ENCODE measurements around the gene PHACTR3. TPM values are rescaled to one million over a fixed set of nuclear protein-coding genes. Genes with fewer than 3 reads are reported as not detected.

PHACTR3 gene
- total and polyA plus RNA-seq, 2 donors = 2.9 to 35.8 TPM

GRCh38 chr20:59564171-59564570, 40.2 kb upstream of the PHACTR3 start:
- 88% methylated on average over 12 of the region's 12 CpGs for WGBS
- no peak for DNase-seq (ENCODE audit: low read depth in 6 of 9, low spot score in 9 of 9)
- no peaks in the 10 kb centered on the region for H3K36me3 ChIP-seq (ENCODE audit: control insufficient read depth in 2 of 2, insufficient read depth in 2 of 2, low read length in 1 of 2)
- H3K9me3 ChIP-seq (ENCODE audit: control insufficient read depth in 2 of 2, insufficient read depth in 1 of 2, low read length in 1 of 2) = no peaks in the 10 kb centered on the region
- peaks cover 4 to 9% of the 10 kb centered on the region in 2 donors for H3K27me3 ChIP-seq (ENCODE audit: control insufficient read depth in 2 of 2, insufficient read depth in 1 of 2, low read length in 1 of 2)
- no peak overlapping the region for H3K27ac ChIP-seq (ENCODE audit: low read depth in 1 of 2, low read length in 1 of 2)
- H3K4me1 ChIP-seq (ENCODE audit: control insufficient read depth in 2 of 2, insufficient read depth in 2 of 2, low read length in 2 of 2) = no peaks in the 10 kb centered on the region
- no peak overlapping the region for H3K4me3 ChIP-seq (ENCODE audit: low read length in 2 of 2)

DNA sequence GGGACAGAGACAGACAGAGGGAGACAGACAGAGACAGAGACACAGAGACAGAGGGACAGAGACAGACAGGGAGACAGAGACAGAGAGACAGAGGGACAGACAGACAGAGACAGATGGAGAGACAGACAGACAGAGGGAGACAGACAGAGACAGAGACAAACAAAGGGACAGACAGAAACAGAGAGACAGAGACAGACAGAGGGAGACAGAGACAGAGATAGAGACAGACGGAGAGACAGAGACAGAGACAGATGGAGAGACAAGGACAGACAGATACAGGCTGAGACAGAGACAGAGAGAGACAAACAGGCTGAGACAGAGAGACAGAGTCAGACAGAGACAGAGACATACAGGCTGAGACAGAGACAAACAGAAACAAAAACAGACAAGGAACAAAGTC, 39.4 kb upstream of the PHACTR3 start:
- H3K27me3 ChIP-seq (ENCODE audit: control insufficient read depth in 2 of 2, insufficient read depth in 1 of 2, low read length in 1 of 2) = peaks cover 4 to 9% of the 10 kb centered on the region in 2 donors
- no peaks in the 10 kb centered on the region for H3K36me3 ChIP-seq (ENCODE audit: control insufficient read depth in 2 of 2, insufficient read depth in 2 of 2, low read length in 1 of 2)
- no peaks in the 10 kb centered on the region for H3K9me3 ChIP-seq (ENCODE audit: control insufficient read depth in 2 of 2, insufficient read depth in 1 of 2, low read length in 1 of 2)
- H3K4me3 ChIP-seq (ENCODE audit: low read length in 2 of 2) = no peak overlapping the region
- no peaks in the 10 kb centered on the region for H3K4me1 ChIP-seq (ENCODE audit: control insufficient read depth in 2 of 2, insufficient read depth in 2 of 2, low read length in 2 of 2)
- WGBS = 92% methylated on average over 1 of the region's 1 CpG
- DNase-seq (ENCODE audit: low read depth in 6 of 9, low spot score in 9 of 9) = no peak
- no peak overlapping the region for H3K27ac ChIP-seq (ENCODE audit: low read depth in 1 of 2, low read length in 1 of 2)

GRCh38 chr20:59565768-59566461, 38.4 kb upstream of the PHACTR3 start:
- Histone ChIP-seq H3K27ac (ENCODE audit: low read depth in 1 of 2, low read length in 1 of 2) (no peak overlapping the region), H3K9me3 (ENCODE audit: control insufficient read depth in 2 of 2, insufficient read depth in 1 of 2, low read length in 1 of 2) (no peaks in the 10 kb centered on the region), H3K4me1 (ENCODE audit: control insufficient read depth in 2 of 2, insufficient read depth in 2 of 2, low read length in 2 of 2) (peaks cover under 1 to 2% of the 10 kb centered on the region in 2 donors), H3K36me3 (ENCODE audit: control insufficient read depth in 2 of 2, insufficient read depth in 2 of 2, low read length in 1 of 2) (no peaks in the 10 kb centered on the region), H3K4me3 (ENCODE audit: low read length in 2 of 2) (no peak overlapping the region), H3K27me3 (ENCODE audit: control insufficient read depth in 2 of 2, insufficient read depth in 1 of 2, low read length in 1 of 2) (peaks cover 4 to 9% of the 10 kb centered on the region in 2 donors)
- DNase-seq (ENCODE audit: low read depth in 6 of 9, low spot score in 9 of 9) = no peak
- 85% methylated on average over 11 of the region's 11 CpGs for WGBS

DNA sequence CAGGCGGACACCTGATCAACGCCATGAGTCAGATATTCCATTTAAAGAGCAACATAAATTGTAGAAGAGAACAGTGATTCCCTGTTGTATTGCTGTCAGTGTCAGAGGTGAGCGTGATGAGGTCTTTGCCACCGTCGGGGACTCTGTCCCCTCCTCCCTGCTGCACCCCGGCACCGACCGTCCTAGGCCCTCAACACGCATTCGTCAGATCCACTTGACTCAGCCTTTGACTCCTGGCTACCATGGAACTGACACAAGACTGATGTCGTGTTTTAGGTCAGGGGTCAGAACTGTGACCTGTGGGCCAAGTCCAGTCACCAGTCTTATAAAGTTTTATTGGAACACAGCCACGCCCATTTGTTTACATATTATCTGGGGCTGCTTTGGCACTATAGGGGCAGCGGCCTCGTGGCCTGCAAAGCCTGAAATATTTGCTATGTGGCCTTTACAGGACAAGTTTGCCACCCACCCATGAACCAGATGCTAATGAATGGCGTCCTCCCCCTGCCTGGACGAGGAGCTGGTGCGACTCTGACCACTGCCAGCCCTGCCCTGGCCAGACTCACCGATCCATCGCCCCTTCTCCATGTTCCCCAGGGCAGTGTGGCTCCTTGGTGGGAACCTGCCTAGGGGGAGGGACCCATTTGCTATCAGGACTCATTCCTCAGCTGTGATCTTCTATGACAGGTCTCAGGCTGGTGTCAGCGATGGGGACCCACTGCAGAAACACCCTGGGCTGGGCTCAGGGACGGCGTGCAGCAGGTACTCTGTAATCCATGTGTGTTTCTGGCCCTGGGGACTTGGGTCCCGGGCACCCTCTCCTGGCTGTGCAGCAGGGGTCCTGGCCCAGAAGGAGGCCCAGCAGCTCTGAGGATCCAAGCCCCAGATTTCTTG, 37.5 kb upstream of the PHACTR3 start:
- H3K4me3 ChIP-seq (ENCODE audit: low read length in 2 of 2) = no peak overlapping the region
- DNase-seq (ENCODE audit: low read depth in 6 of 9, low spot score in 9 of 9) = no peak
- no peaks in the 10 kb centered on the region for H3K36me3 ChIP-seq (ENCODE audit: control insufficient read depth in 2 of 2, insufficient read depth in 2 of 2, low read length in 1 of 2)
- H3K4me1 ChIP-seq (ENCODE audit: control insufficient read depth in 2 of 2, insufficient read depth in 2 of 2, low read length in 2 of 2) = peaks cover 9% of the 10 kb centered on the region in 2 donors
- H3K27me3 ChIP-seq (ENCODE audit: control insufficient read depth in 2 of 2, insufficient read depth in 1 of 2, low read length in 1 of 2) = peaks cover 4 to 13% of the 10 kb centered on the region in 2 donors
- WGBS = 92% methylated on average over 23 of the region's 23 CpGs
- no peak overlapping the region for H3K27ac ChIP-seq (ENCODE audit: low read depth in 1 of 2, low read length in 1 of 2)
- no peaks in the 10 kb centered on the region for H3K9me3 ChIP-seq (ENCODE audit: control insufficient read depth in 2 of 2, insufficient read depth in 1 of 2, low read length in 1 of 2)

DNA sequence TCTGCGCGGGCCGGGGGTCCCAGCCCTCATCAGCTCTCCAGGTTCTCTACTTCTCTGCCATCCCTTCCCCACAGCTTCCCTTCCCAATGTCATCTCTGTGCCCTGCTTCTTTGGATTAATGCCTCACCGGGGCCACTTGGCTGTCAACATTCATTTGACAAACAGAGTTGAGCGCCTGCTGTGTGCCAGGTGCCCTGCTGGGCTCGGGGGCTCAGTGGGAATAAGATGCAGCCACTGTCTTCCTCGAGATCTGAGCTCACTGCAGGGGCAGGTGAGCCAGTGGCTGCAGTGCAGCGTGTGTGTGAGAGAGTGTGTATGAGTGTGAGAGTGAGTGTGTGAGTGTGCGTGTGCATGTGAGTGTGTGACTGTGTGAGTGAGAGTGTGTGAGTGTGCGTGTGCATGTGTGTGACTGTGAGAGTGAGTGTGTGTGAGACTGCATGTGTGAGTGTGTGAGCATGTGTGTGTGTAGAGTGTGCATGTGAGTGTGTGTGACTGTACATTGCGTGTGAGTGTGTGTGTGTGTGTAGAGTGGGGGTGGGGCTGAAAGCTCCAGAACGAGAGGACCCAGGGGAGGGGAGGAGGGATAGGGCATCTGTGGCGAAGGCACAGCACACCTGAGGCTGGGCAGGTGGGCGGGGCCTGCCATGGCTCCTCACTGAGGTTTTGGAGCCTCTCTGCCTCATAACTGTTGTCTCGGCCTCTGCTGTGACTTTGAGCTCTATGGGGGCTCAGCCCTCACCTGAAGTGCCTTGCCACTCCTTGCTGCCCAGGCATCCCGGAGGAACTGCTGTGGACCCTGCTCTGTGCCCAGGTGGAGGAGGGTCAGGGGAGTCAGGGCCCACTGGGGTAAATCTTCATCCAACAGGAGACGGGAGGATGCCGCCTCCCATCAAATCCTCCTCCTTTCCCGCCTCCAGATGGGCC, 36.5 kb upstream of the PHACTR3 start:
- WGBS = 90% methylated on average over 19 of the region's 19 CpGs
- H3K27ac ChIP-seq (ENCODE audit: low read depth in 1 of 2, low read length in 1 of 2) = no peak overlapping the region
- peaks cover 10 to 13% of the 10 kb centered on the region in 2 donors for H3K4me1 ChIP-seq (ENCODE audit: control insufficient read depth in 2 of 2, insufficient read depth in 2 of 2, low read length in 2 of 2)
- peaks cover 5 to 20% of the 10 kb centered on the region in 2 donors for H3K27me3 ChIP-seq (ENCODE audit: control insufficient read depth in 2 of 2, insufficient read depth in 1 of 2, low read length in 1 of 2)
- no peaks in the 10 kb centered on the region for H3K9me3 ChIP-seq (ENCODE audit: control insufficient read depth in 2 of 2, insufficient read depth in 1 of 2, low read length in 1 of 2)
- H3K4me3 ChIP-seq (ENCODE audit: low read length in 2 of 2) = no peak overlapping the region
- no peaks in the 10 kb centered on the region for H3K36me3 ChIP-seq (ENCODE audit: control insufficient read depth in 2 of 2, insufficient read depth in 2 of 2, low read length in 1 of 2)
- no peak for DNase-seq (ENCODE audit: low read depth in 6 of 9, low spot score in 9 of 9)

DNA sequence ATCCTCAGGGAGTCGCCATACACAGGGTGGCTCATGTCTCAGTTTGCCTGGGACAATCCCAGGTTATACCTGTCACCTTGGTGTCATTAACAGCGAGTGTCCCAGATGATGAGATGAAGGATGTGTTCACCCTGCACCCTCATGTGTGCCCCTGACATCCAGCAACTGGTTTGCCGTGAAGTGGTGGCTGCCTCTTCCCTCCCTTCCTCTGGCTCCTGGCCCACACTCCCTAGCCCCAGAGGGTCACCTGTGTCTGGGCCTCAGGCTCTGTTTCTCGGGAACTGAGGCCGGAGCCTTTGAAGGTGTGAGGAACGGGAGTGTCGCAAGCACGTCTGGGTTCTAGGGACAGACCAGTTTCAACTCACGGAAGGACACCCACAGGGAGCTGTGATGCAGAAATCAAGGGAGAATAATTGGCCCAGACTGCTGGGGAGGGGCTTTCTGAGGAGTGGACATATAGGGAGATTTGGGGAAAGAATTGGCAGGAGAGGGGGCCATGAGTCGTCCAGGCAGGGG, 35.8 kb upstream of the PHACTR3 start:
- Histone ChIP-seq H3K27ac (ENCODE audit: low read depth in 1 of 2, low read length in 1 of 2) (no peak overlapping the region), H3K4me3 (ENCODE audit: low read length in 2 of 2) (no peak overlapping the region), H3K9me3 (ENCODE audit: control insufficient read depth in 2 of 2, insufficient read depth in 1 of 2, low read length in 1 of 2) (no peaks in the 10 kb centered on the region), H3K36me3 (ENCODE audit: control insufficient read depth in 2 of 2, insufficient read depth in 2 of 2, low read length in 1 of 2) (no peaks in the 10 kb centered on the region), H3K4me1 (ENCODE audit: control insufficient read depth in 2 of 2, insufficient read depth in 2 of 2, low read length in 2 of 2) (peaks cover 10 to 13% of the 10 kb centered on the region in 2 donors), H3K27me3 (ENCODE audit: control insufficient read depth in 2 of 2, insufficient read depth in 1 of 2, low read length in 1 of 2) (peaks cover 7 to 26% of the 10 kb centered on the region in 2 donors)
- WGBS = 80% methylated on average over 10 of the region's 10 CpGs
- DNase-seq (ENCODE audit: low read depth in 6 of 9, low spot score in 9 of 9) = no peak

DNA sequence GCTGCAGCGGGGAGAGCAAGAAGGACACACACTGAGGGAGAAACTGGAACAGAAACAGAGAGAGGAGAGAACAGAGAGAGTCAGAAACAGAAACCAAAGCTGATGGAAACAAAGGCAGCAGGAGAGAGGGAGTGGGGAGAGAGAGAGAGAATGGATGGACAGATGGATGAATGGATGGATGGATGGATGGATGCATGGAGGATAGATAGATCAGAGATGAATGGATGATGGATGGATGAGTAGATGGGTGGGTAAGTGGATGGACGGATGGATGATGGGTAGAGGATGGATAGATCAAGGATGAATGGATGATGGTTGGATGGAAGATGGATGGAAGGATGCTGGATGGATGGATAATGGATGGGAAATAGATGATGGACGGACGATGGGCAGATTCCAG, 35.0 kb upstream of the PHACTR3 start:
- H3K4me1 ChIP-seq (ENCODE audit: control insufficient read depth in 2 of 2, insufficient read depth in 2 of 2, low read length in 2 of 2) = peaks cover 10 to 13% of the 10 kb centered on the region in 2 donors
- DNase-seq (ENCODE audit: low read depth in 6 of 9, low spot score in 9 of 9) = no peak
- no peaks in the 10 kb centered on the region for H3K36me3 ChIP-seq (ENCODE audit: control insufficient read depth in 2 of 2, insufficient read depth in 2 of 2, low read length in 1 of 2)
- no peak overlapping the region for H3K4me3 ChIP-seq (ENCODE audit: low read length in 2 of 2)
- H3K27ac ChIP-seq (ENCODE audit: low read depth in 1 of 2, low read length in 1 of 2) = no peak overlapping the region
- 57% methylated on average over 4 of the region's 4 CpGs for WGBS
- H3K27me3 ChIP-seq (ENCODE audit: control insufficient read depth in 2 of 2, insufficient read depth in 1 of 2, low read length in 1 of 2) = peaks cover 11 to 33% of the 10 kb centered on the region in 2 donors
- no peaks in the 10 kb centered on the region for H3K9me3 ChIP-seq (ENCODE audit: control insufficient read depth in 2 of 2, insufficient read depth in 1 of 2, low read length in 1 of 2)

- H3K4me3 ChIP-seq (ENCODE audit: low read length in 2 of 2) = no peak overlapping the region
- H3K36me3 ChIP-seq (ENCODE audit: control insufficient read depth in 2 of 2, insufficient read depth in 2 of 2, low read length in 1 of 2) = no peaks in the 10 kb centered on the region
- H3K27me3 ChIP-seq (ENCODE audit: control insufficient read depth in 2 of 2, insufficient read depth in 1 of 2, low read length in 1 of 2) = peaks cover 23 to 49% of the 10 kb centered on the region in 2 donors
- H3K27ac ChIP-seq (ENCODE audit: low read depth in 1 of 2, low read length in 1 of 2) = no peak overlapping the region
- WGBS = 50% methylated on average over 7 of the region's 7 CpGs
- peaks cover 10 to 13% of the 10 kb centered on the region in 2 donors for H3K4me1 ChIP-seq (ENCODE audit: control insufficient read depth in 2 of 2, insufficient read depth in 2 of 2, low read length in 2 of 2)
- DNase-seq (ENCODE audit: low read depth in 6 of 9, low spot score in 9 of 9) = peak in 1 of 9 donors; percentile 5
- no peaks in the 10 kb centered on the region for H3K9me3 ChIP-seq (ENCODE audit: control insufficient read depth in 2 of 2, insufficient read depth in 1 of 2, low read length in 1 of 2)
Measured at GRCh38 chr20:59571151-59571550, 33.2 kb upstream of the PHACTR3 start.

Measured in thymus (tissue), 11 donors.